Neural cell (in vitro differentiated cells): Measurements from ENCODE around the gene SHROOM4. TPM values are rescaled to one million over a fixed set of nuclear protein-coding genes. Genes with fewer than 3 reads are reported as not detected.

Experiments
- H2AFZ ChIP-seq: fragments of 200-600, 300-800 bp; sonication (generic), shearing (Covaris generic); 2 replicates; pipeline ENCODE4 v1.6.0; 2014; ENCODE audit warnings: low read depth, mild to moderate bottlenecking, antibody characterized with exemption, low read length, moderate library complexity
- H3F3A ChIP-seq: fragments of 200-600 bp; shearing (Covaris generic); 2 replicates; pipeline ENCODE4 v1.6.1; 2016; ENCODE audit warnings: mild to moderate bottlenecking, moderate library complexity, mixed read lengths, antibody characterized with exemption, low read length; ENCODE audit not compliant: insufficient read depth, poor library complexity, severe bottlenecking
- H3K27ac ChIP-seq: fragments of 200-600, 300-800 bp; sonication (generic), shearing (Covaris generic); 2 replicates; pipeline ENCODE4 v1.5.1; 2014; ENCODE audit warnings: mild to moderate bottlenecking, low read length, moderate library complexity
- H3K27me3 ChIP-seq: fragments of 300-800, 200-600 bp; sonication (generic), shearing (Covaris generic); 2 replicates; pipeline ENCODE4 v1.6.0; 2014; ENCODE audit warnings: mild to moderate bottlenecking, low read depth, low read length, moderate library complexity; ENCODE audit not compliant: insufficient read depth
- H3K36me3 ChIP-seq: fragments of 300-800, 200-600 bp; sonication (generic), shearing (Covaris generic); 2 replicates; pipeline ENCODE4 v1.5.1; 2014; ENCODE audit warnings: mild to moderate bottlenecking, antibody characterized with exemption, low read length, moderate library complexity; ENCODE audit not compliant: insufficient read depth
- H3K4me2 ChIP-seq: fragments of 300-800, 200-600 bp; sonication (generic), shearing (Covaris generic); 2 replicates; pipeline ENCODE4 v1.6.0; 2014; ENCODE audit warnings: mild to moderate bottlenecking, low read length
- H3K4me3 ChIP-seq: fragments of 300-800, 200-600 bp; sonication (generic), shearing (Covaris generic); 2 replicates; pipeline ENCODE4 v1.5.1; 2014; ENCODE audit warnings: mild to moderate bottlenecking, low read length, moderate library complexity
- H3K79me2 ChIP-seq: fragments of 200-600 bp; shearing (Covaris generic); replicated peaks from 2 replicates; pipeline ENCODE4 v1.6.0; 2014; ENCODE audit warnings: mild to moderate bottlenecking, low read length, moderate library complexity; ENCODE audit not compliant: insufficient read depth
- H3K9ac ChIP-seq: fragments of 300-800, 200-600 bp; sonication (generic), shearing (Covaris generic); 2 replicates; pipeline ENCODE4 v1.6.1; 2016; ENCODE audit warnings: mild to moderate bottlenecking, low read length, mixed read lengths
- H3K9me2 ChIP-seq: fragments of 200-600 bp; shearing (Covaris generic); 2 replicates; pipeline ENCODE4 v1.6.1; 2016; ENCODE audit warnings: mild to moderate bottlenecking, low read length, mixed read lengths; ENCODE audit not compliant: insufficient read depth
- H3K9me3 ChIP-seq: fragments of 200-600, 300-800 bp; sonication (generic), shearing (Covaris generic); 2 replicates; pipeline ENCODE4 v1.6.1; 2016; ENCODE audit warnings: mild to moderate bottlenecking, mixed run types, low read length, moderate library complexity, mixed read lengths
- H4K20me1 ChIP-seq: fragments of 200-600 bp; shearing (Covaris generic); 2 replicates; pipeline ENCODE4 v1.6.1; 2016; ENCODE audit warnings: mild to moderate bottlenecking, mixed run types; ENCODE audit not compliant: insufficient read depth
- CTCF ChIP-seq: fragments of 450-650 bp; IDR thresholded peaks from 2 replicates; pipeline ENCODE4 v1.5.1; 2014; ENCODE audit warnings: antibody characterized with exemption, mild to moderate bottlenecking, moderate library complexity; ENCODE audit not compliant: poor library complexity, severe bottlenecking
- EP300 ChIP-seq: fragments of 450-650 bp; conservative IDR thresholded peaks from 2 replicates; pipeline ENCODE4 v1.6.1; 2014; ENCODE audit warnings: antibody characterized with exemption, mild to moderate bottlenecking, moderate library complexity; ENCODE audit not compliant: poor library complexity, severe bottlenecking
- EZH2 ChIP-seq: fragments of 200-600, 300-800 bp; shearing (Covaris generic), sonication (generic); IDR thresholded peaks from 2 replicates; pipeline ENCODE4 v1.6.1; 2014; ENCODE audit warnings: antibody characterized with exemption, low read length, borderline replicate concordance, mild to moderate bottlenecking; ENCODE audit not compliant: insufficient read depth, poor library complexity, severe bottlenecking
- MXI1 ChIP-seq: fragments of 450-650 bp; conservative IDR thresholded peaks from 2 replicates; pipeline ENCODE4 v1.6.1; 2014; ENCODE audit warnings: antibody characterized with exemption, mild to moderate bottlenecking; ENCODE audit not compliant: poor library complexity, severe bottlenecking
- POLR2AphosphoS5 ChIP-seq: IDR thresholded peaks from 2 replicates; pipeline ENCODE4 v1.6.1; 2012
- RAD21 ChIP-seq: fragments of 450-650 bp; conservative IDR thresholded peaks from 2 replicates; pipeline ENCODE4 v1.6.1; 2014; ENCODE audit warnings: antibody characterized with exemption, mild to moderate bottlenecking, moderate library complexity
- REST ChIP-seq: IDR thresholded peaks from 2 replicates; pipeline ENCODE4 v1.6.1; 2012; ENCODE audit warnings: borderline replicate concordance
- SMC3 ChIP-seq: fragments of 450-650 bp; conservative IDR thresholded peaks from 2 replicates; pipeline ENCODE4 v1.6.1; 2014; ENCODE audit warnings: antibody characterized with exemption, mild to moderate bottlenecking, moderate library complexity; ENCODE audit not compliant: poor library complexity
- TAF1 ChIP-seq: IDR thresholded peaks from 2 replicates; pipeline ENCODE4 v1.6.1; 2012; ENCODE audit warnings: low read depth
- polyA plus RNA-seq: library from polyadenylated mRNA; depleted of rRNA; stranded (reverse); fragments of >200 nt; gene quantifications from 2 replicates; pipeline ENCODE4 v1.2.3, GENCODE V29; 2014

The SHROOM4 gene
- polyA plus RNA-seq, 1 donor from 2014 or later, result 1.4 TPM

DNA sequence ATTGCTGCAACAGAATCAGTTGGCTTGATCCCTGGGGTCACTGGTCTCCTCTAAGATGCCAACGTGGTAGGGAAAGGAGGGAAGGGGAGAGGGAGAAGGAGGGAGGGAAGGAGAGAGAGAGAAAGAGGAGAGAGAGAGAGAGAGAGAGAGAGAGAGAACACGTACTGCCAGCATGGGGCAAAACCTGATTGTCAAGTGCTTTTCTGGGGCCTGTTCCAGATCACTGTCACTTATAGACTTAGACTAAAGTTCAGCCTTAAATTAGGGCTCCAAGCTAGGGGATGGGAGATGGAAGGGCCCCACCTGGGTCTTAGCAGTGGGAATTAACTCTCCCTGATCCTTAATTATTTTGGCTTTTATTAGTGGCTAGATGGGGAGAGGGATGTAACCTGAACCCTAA, 12.9 kb downstream of the SHROOM4 start:
- Histone ChIP-seq H3K79me2 (no peaks in the 10 kb centered on the region), H3K36me3 (no peaks in the 10 kb centered on the region), H3F3A (no peaks in the 10 kb centered on the region), H3K4me2 (no peak overlapping the region), H4K20me1 (no peaks in the 10 kb centered on the region), H3K9me3 (no peaks in the 10 kb centered on the region), H2AFZ (no peak overlapping the region), H3K9me2 (no peaks in the 10 kb centered on the region), H3K27me3 (no peaks in the 10 kb centered on the region), H3K4me3 (no peak overlapping the region), H3K27ac (no peak overlapping the region), H3K9ac (no peak overlapping the region)
- TF ChIP-seq SMC3, result no peak
- no peak for TF ChIP-seq EP300
- no peak for TF ChIP-seq EZH2
- TF ChIP-seq REST, result no peak
- no peak for TF ChIP-seq TAF1
- no peak for TF ChIP-seq CTCF
- no peak for TF ChIP-seq RAD21
- TF ChIP-seq POLR2AphosphoS5, result no peak
- no peak for TF ChIP-seq MXI1

- H3K9ac ChIP-seq, result no peak overlapping the region
- no peak overlapping the region for H3K4me2 ChIP-seq
- H3F3A ChIP-seq, result no peaks in the 10 kb centered on the region
These were observed 14.4 kb downstream of the SHROOM4 start for GRCh38 chrX:50799531-50799961.

More at GRCh38 chrX:50799531-50799961, 14.4 kb downstream of the SHROOM4 start:
- Histone ChIP-seq H3K79me2 (no peaks in the 10 kb centered on the region), H3K9me2 (no peaks in the 10 kb centered on the region), H3K27me3 (no peaks in the 10 kb centered on the region), H3K27ac (no peak overlapping the region), H3K4me3 (no peak overlapping the region), H4K20me1 (no peaks in the 10 kb centered on the region), H2AFZ (no peak overlapping the region), H3K9me3 (no peaks in the 10 kb centered on the region), H3K36me3 (no peaks in the 10 kb centered on the region)
- no peak for TF ChIP-seq EZH2
- TF ChIP-seq SMC3, result no peak
- TF ChIP-seq EP300, result no peak
- TF ChIP-seq REST, result no peak
- no peak for TF ChIP-seq CTCF
- TF ChIP-seq TAF1, result no peak
- no peak for TF ChIP-seq MXI1
- no peak for TF ChIP-seq RAD21
- TF ChIP-seq POLR2AphosphoS5, result no peak
